IMR-90 (cell line): ENCODE measurements around the gene MROH2A. TPM values are rescaled to one million over a fixed set of nuclear protein-coding genes. Genes with fewer than 3 reads are reported as not detected.

ENCODE experiments used
- ATAC-seq: fragments of 200-7000 bp; cut with Tn5 transposase; 2 replicates; pipeline ENCODE4 v1.9.1; 2020; ENCODE audit warnings: low read depth, mild to moderate bottlenecking, moderate library complexity
- BruUV-seq: library from RNA; stranded (reverse); fragments of 400-500 nt; replicated peaks from 2 replicates; lab custom pipeline; 2021; lab: Mats Ljungman, UMichigan
- CTCF ChIA-PET: fragments of 300-600 bp; formaldehyde crosslinking; extraction: SDS; loops from one replicate; lab custom pipeline; 2021; ENCODE audit warnings: antibody characterized with exemption; lab: Yijun Ruan, JAX
- POLR2A ChIA-PET: fragments of 300-600 bp; sonication (Branson Sonifier 250); formaldehyde crosslinking; loops from one replicate; lab custom pipeline; 2022; ENCODE audit warnings: antibody characterized with exemption; ENCODE audit not compliant: unreplicated experiment; lab: Charles Lee
- DNase-seq: peaks from one replicate; pipeline ENCODE4 v3.0.0; 2013
- H2AFZ ChIP-seq: replicated peaks from 2 replicates; pipeline ENCODE3; 2013; ENCODE audit warnings: low read length, mild to moderate bottlenecking; ENCODE audit not compliant: poor library complexity
- H2AK5ac ChIP-seq: 2 replicates; pipeline ENCODE4 v1.6.1; 2013; ENCODE audit warnings: low read depth, low read length, inconsistent platforms
- H2AK9ac ChIP-seq: replicated peaks from 2 replicates; pipeline ENCODE3; 2013; ENCODE audit warnings: mild to moderate bottlenecking, low read depth, low read length, moderate library complexity; ENCODE audit not compliant: poor library complexity
- H2BK120ac ChIP-seq: 2 replicates; pipeline ENCODE4 v1.6.1; 2013; ENCODE audit warnings: low read depth, low read length, inconsistent platforms
- H2BK15ac ChIP-seq: 3 replicates; pipeline ENCODE4 v1.6.1; 2013; ENCODE audit warnings: low read depth, low read length, inconsistent platforms
- H2BK20ac ChIP-seq: 2 replicates; pipeline ENCODE4 v1.6.1; 2013; ENCODE audit warnings: low read depth, mild to moderate bottlenecking, inconsistent platforms, low read length, moderate library complexity
- H2BK5ac ChIP-seq: 2 replicates; pipeline ENCODE4 v1.6.1; 2013; ENCODE audit warnings: mild to moderate bottlenecking, low read depth, low read length, inconsistent platforms; ENCODE audit not compliant: poor library complexity, severe bottlenecking
- H3K14ac ChIP-seq: replicated peaks from 2 replicates; pipeline ENCODE4 v1.6.1; 2013; ENCODE audit warnings: low read depth, low read length, inconsistent platforms
- H3K18ac ChIP-seq: 2 replicates; pipeline ENCODE4 v1.6.1; 2013; ENCODE audit warnings: low read depth, low read length, control low read depth
- H3K23ac ChIP-seq: 2 replicates; pipeline ENCODE4 v1.6.1; 2013; ENCODE audit warnings: low read depth, low read length, inconsistent platforms
- H3K27ac ChIP-seq: 2 replicates; pipeline ENCODE4 v1.5.1; 2013; ENCODE audit warnings: mild to moderate bottlenecking, control low read depth, low read length; ENCODE audit not compliant: insufficient read depth
- H3K27me3 ChIP-seq: 2 replicates; pipeline ENCODE4 v1.6.1; 2013; ENCODE audit warnings: low read length; ENCODE audit not compliant: control insufficient read depth, insufficient read depth
- H3K36me3 ChIP-seq: 2 replicates; pipeline ENCODE4 v1.6.1; 2013; ENCODE audit warnings: low read length, mixed read lengths; ENCODE audit not compliant: control insufficient read depth, insufficient read depth
- H3K4ac ChIP-seq: 2 replicates; pipeline ENCODE4 v1.6.1; 2013; ENCODE audit warnings: low read depth, low read length, inconsistent platforms
- H3K4me1 ChIP-seq: 2 replicates; pipeline ENCODE4 v1.6.1; 2013; ENCODE audit warnings: low read length, mixed read lengths; ENCODE audit not compliant: control insufficient read depth, insufficient read depth
- H3K4me2 ChIP-seq: 2 replicates; pipeline ENCODE4 v1.6.1; 2013; ENCODE audit warnings: low read depth, mild to moderate bottlenecking, control low read depth, low read length, moderate library complexity
- H3K4me3 ChIP-seq: 2 replicates; pipeline ENCODE4 v1.5.1; 2013; ENCODE audit warnings: low read depth, mild to moderate bottlenecking, control low read depth, low read length, moderate library complexity; ENCODE audit not compliant: insufficient read depth
- H3K56ac ChIP-seq: 2 replicates; pipeline ENCODE4 v1.6.1; 2013; ENCODE audit warnings: low read length, inconsistent platforms; ENCODE audit not compliant: insufficient read depth; ENCODE audit errors: extremely low read depth
- H3K79me1 ChIP-seq, 2 experiments: 2 replicates each; pipeline ENCODE4 v1.6.1; 2013; ENCODE audit warnings: low read length in 2 of 2, inconsistent platforms in 1 of 2, low read depth in 1 of 2
- H3K9ac ChIP-seq: 2 replicates; pipeline ENCODE4 v1.6.1; 2013; ENCODE audit warnings: low read depth, low read length, control low read depth
- H3K9me1 ChIP-seq: 2 replicates; pipeline ENCODE4 v1.6.1; 2013; ENCODE audit warnings: low read length, inconsistent platforms; ENCODE audit not compliant: insufficient read depth
- H3K9me3 ChIP-seq: 2 replicates; pipeline ENCODE4 v1.6.1; 2013; ENCODE audit warnings: low read length; ENCODE audit not compliant: control insufficient read depth, insufficient read depth
- H4K20me1 ChIP-seq: 2 replicates; pipeline ENCODE4 v1.6.1; 2013; ENCODE audit warnings: low read length, inconsistent platforms; ENCODE audit not compliant: insufficient read depth
- H4K5ac ChIP-seq: 2 replicates; pipeline ENCODE4 v1.6.1; 2013; ENCODE audit warnings: mild to moderate bottlenecking, low read depth, low read length, control low read depth
- H4K8ac ChIP-seq, 2 experiments: 2 replicates each; pipeline ENCODE4 v1.6.1; 2013; ENCODE audit warnings: low read depth in 2 of 2, low read length in 2 of 2, control low read depth in 1 of 2, inconsistent platforms in 1 of 2
- H4K91ac ChIP-seq: 2 replicates; pipeline ENCODE4 v1.6.1; 2013; ENCODE audit warnings: low read depth, low read length, inconsistent platforms; ENCODE audit not compliant: insufficient read depth
- BHLHE40 ChIP-seq: fragments of 150-350 bp; IDR thresholded peaks from 2 replicates; pipeline ENCODE4 v1.6.1; 2016; ENCODE audit warnings: mild to moderate bottlenecking, low read depth, low read length
- CEBPB ChIP-seq: IDR thresholded peaks from 2 replicates; pipeline ENCODE4 v1.6.1; 2012; ENCODE audit warnings: low read depth, low read length, improper control_type of control experiment
- CHD1 ChIP-seq: IDR thresholded peaks from 2 replicates; pipeline ENCODE4 v1.6.1; 2012; ENCODE audit warnings: low read depth, low read length, improper control_type of control experiment
- CTCF ChIP-seq: conservative IDR thresholded peaks from 2 replicates; pipeline ENCODE4 v1.5.1; 2012; ENCODE audit warnings: mild to moderate bottlenecking, low read depth, low read length, improper control_type of control experiment
- ELK1 ChIP-seq: fragments of 150-350 bp; IDR thresholded peaks from 2 replicates; pipeline ENCODE4 v1.6.1; 2016; ENCODE audit warnings: low read depth, mild to moderate bottlenecking, low read length, moderate library complexity, borderline replicate concordance
- FOS ChIP-seq: fragments of 150-350 bp; IDR thresholded peaks from 2 replicates; pipeline ENCODE4 v1.6.1; 2016; ENCODE audit warnings: low read depth, low read length
- MAFK ChIP-seq: IDR thresholded peaks from 2 replicates; pipeline ENCODE4 v1.6.1; 2012; ENCODE audit warnings: low read depth, low read length, improper control_type of control experiment
- MAZ ChIP-seq: IDR thresholded peaks from 2 replicates; pipeline ENCODE4 v1.6.1; 2012; ENCODE audit warnings: low read depth, mild to moderate bottlenecking, low read length, improper control_type of control experiment, moderate library complexity, borderline replicate concordance
- MXI1 ChIP-seq: IDR thresholded peaks from 2 replicates; pipeline ENCODE4 v1.6.1; 2012; ENCODE audit warnings: low read depth, mild to moderate bottlenecking, low read length, moderate library complexity, borderline replicate concordance
- NFE2L2 ChIP-seq: fragments of 150-350 bp; IDR thresholded peaks from 2 replicates; pipeline ENCODE4 v1.6.1; 2016; ENCODE audit warnings: low read depth, mild to moderate bottlenecking, low read length
- POLR2A ChIP-seq: IDR thresholded peaks from 2 replicates; pipeline ENCODE4 v1.6.1; 2012; ENCODE audit warnings: mild to moderate bottlenecking, low read depth, low read length
- RAD21 ChIP-seq: IDR thresholded peaks from 2 replicates; pipeline ENCODE4 v1.6.1; 2012; ENCODE audit warnings: low read length, improper control_type of control experiment
- RCOR1 ChIP-seq: IDR thresholded peaks from 2 replicates; pipeline ENCODE4 v1.6.1; 2012; ENCODE audit warnings: mild to moderate bottlenecking, low read length, improper control_type of control experiment; ENCODE audit not compliant: insufficient replicate concordance
- RFX5 ChIP-seq: IDR thresholded peaks from 2 replicates; pipeline ENCODE4 v1.8.0; 2012; ENCODE audit warnings: low read depth, mild to moderate bottlenecking, low read length, moderate library complexity
- SMC3 ChIP-seq: fragments of 150-350 bp; IDR thresholded peaks from 2 replicates; pipeline ENCODE4 v1.6.1; 2016; ENCODE audit warnings: low read depth, mild to moderate bottlenecking, antibody characterized with exemption, low read length, moderate library complexity
- USF2 ChIP-seq: fragments of 150-350 bp; IDR thresholded peaks from 2 replicates; pipeline ENCODE4 v1.6.1; 2017; ENCODE audit warnings: mild to moderate bottlenecking, antibody characterized with exemption, low read length, low read depth
- WGBS, 2 experiments: methylation state at CpG; one replicate each; pipeline versions ENCODE4 v1.1.5 to v1.1.7; 2013; ENCODE audit warnings: missing lambda C conversion rate in 2 of 2; ENCODE audit not compliant: insufficient read length in 1 of 2; ENCODE audit errors: extremely low coverage in 2 of 2; 5-methylcytosine and 5-hydroxymethylcytosine counted together
- dilution Hi-C: fragments of 300-500 bp; cut with HindIII; formaldehyde crosslinking; loops from one replicate; pipeline ENCODE4 v1.14.3; 2018; ENCODE audit warnings: low sequenced_read_pairs; ENCODE audit not compliant: unreplicated experiment
- in situ Hi-C: fragments of 300-500 bp; cut with MboI; formaldehyde crosslinking; loops from 3 replicates; pipeline ENCODE4 v1.14.3; 2019; ENCODE audit warnings: low sequenced_read_pairs, inconsistent platforms, mixed read lengths
- intact Hi-C: fragments of 100-400 bp; cut with micrococcal nuclease; formaldehyde crosslinking; loops from 2 replicates; pipeline ENCODE4 v1.10.0; 2022
- polyA plus RNA-seq, 3 experiments: library from polyadenylated mRNA; depleted of rRNA; stranded (reverse); fragments of >200 nt; gene quantifications; 2 replicates each; pipeline ENCODE4 v1.2.3, GENCODE V29; 2012; ENCODE audit warnings: low replicate concordance in 1 of 3
- total RNA-seq: library from RNA; depleted of rRNA; stranded (reverse); fragments of >200 nt; gene quantifications from 2 replicates; pipeline ENCODE4 v1.2.3, GENCODE V29; 2012

Gene MROH2A
- total and polyA plus RNA-seq, 2 of the 4 experiments (the other 2 are of a cell fraction) = not detected

- in situ Hi-C loops = loop anchor here (25.0 kb wide), 1 partner anchor 383 kb away; no protein-coding TSS in a partner anchor
- H3K56ac ChIP-seq = no peak overlapping the region
- intact Hi-C loops = no loop called here
- H3K9ac ChIP-seq = no peak overlapping the region
- peaks cover 48 to 64% of the 10 kb centered on the region in 2 experiments for H3K79me1 ChIP-seq
- H3K36me3 ChIP-seq = peaks cover 29% of the 10 kb centered on the region
- H3K4me2 ChIP-seq = no peak overlapping the region
- WGBS, 2 experiments = no CpG with 5 or more reads among the region's 1 CpG
- TF ChIP-seq CTCF (no peak), MAFK (no peak), RAD21 (no peak), RFX5 (no peak), POLR2A (no peak), MAZ (no peak), RCOR1 (no peak), BHLHE40 (no peak), USF2 (no peak), CEBPB (no peak), SMC3 (no peak), FOS (no peak), CHD1 (no peak), MXI1 (no peak), NFE2L2 (no peak), ELK1 (no peak)
- no peak overlapping the region for H2AFZ ChIP-seq
- no peak overlapping the region for H4K91ac ChIP-seq
- ChIA-PET POLR2A (no interaction called here), CTCF (no interaction called here)
- H3K4ac ChIP-seq = no peak overlapping the region
- no peak overlapping the region for H2BK20ac ChIP-seq
- no TSS peak for BruUV-seq
- no peaks in the 10 kb centered on the region for H3K9me3 ChIP-seq
- H2BK15ac ChIP-seq = no peak overlapping the region
- H2BK120ac ChIP-seq = no peak overlapping the region
- no peak overlapping the region for H3K27ac ChIP-seq
- H4K20me1 ChIP-seq = peaks cover 7% of the 10 kb centered on the region
- no peaks in the 10 kb centered on the region for H3K27me3 ChIP-seq
- no peak overlapping the region for H4K5ac ChIP-seq
- dilution Hi-C loops = no loop called here
- 0 out of 2 replicates have a peak, but pooled peaks cover 4% of the 10 kb centered on the region for H3K9me1 ChIP-seq
- no peak overlapping the region for H2AK5ac ChIP-seq
- DNase-seq (no peak), ATAC-seq (no peak)
- H2BK5ac ChIP-seq = no peak overlapping the region
- no peaks in the 10 kb centered on the region for H3K4me1 ChIP-seq
- no peak overlapping the region for H3K18ac ChIP-seq
- no peak overlapping the region for H3K4me3 ChIP-seq
- H2AK9ac ChIP-seq = no peak overlapping the region
- H3K14ac ChIP-seq = no peak overlapping the region
- H4K8ac ChIP-seq = no peak overlapping the region
- H3K23ac ChIP-seq = no peak overlapping the region
Measured at GRCh38 chr2:233845301-233846060, 67.4 kb downstream of the MROH2A start.
